GM12878 (cell line): ENCODE measurements around the gene OTOG.

Source experiments
- CBX5 ChIP-seq: sonication (generic); IDR thresholded peaks from 2 replicates; pipeline ENCODE4 v1.6.1; 2016; ENCODE audit warnings: low read depth, moderate library complexity, mild to moderate bottlenecking, inconsistent platforms
- DPF2 ChIP-seq: fragments of 450-650 bp; IDR thresholded peaks from 2 replicates; pipeline ENCODE4 v1.6.1; 2017; ENCODE audit warnings: mild to moderate bottlenecking
- FOXM1 ChIP-seq: IDR thresholded peaks from 2 replicates; pipeline ENCODE4 v1.6.1; 2012; ENCODE audit warnings: low read depth, mild to moderate bottlenecking, inconsistent platforms, low read length, moderate library complexity
- MXI1 ChIP-seq: fragments of 150-350 bp; IDR thresholded peaks from 2 replicates; pipeline ENCODE4 v1.6.1; 2011; ENCODE audit warnings: low read depth, mild to moderate bottlenecking, inconsistent platforms, low read length, improper control_type of control experiment
- POLR2A ChIP-seq: IDR thresholded peaks from 2 replicates; pipeline ENCODE4 v1.6.1; 2011; ENCODE audit warnings: low read depth, mild to moderate bottlenecking, low read length
- POLR2AphosphoS5 ChIP-seq: IDR thresholded peaks from 2 replicates; pipeline ENCODE4 v1.6.1; 2011; ENCODE audit warnings: mild to moderate bottlenecking, low read length, inconsistent platforms
- RAD21 ChIP-seq: IDR thresholded peaks from 2 replicates; pipeline ENCODE4 v1.6.1; 2011; ENCODE audit warnings: mild to moderate bottlenecking, low read depth, low read length, moderate library complexity; ENCODE audit not compliant: insufficient read depth
- SRF ChIP-seq, 2 experiments: IDR thresholded peaks; 2 replicates each; pipeline ENCODE4 v1.6.1; 2011; ENCODE audit warnings: low read depth in 2 of 2, low read length in 2 of 2, mild to moderate bottlenecking in 1 of 2, moderate library complexity in 1 of 2
- ZNF24 ChIP-seq: fragments of 450-650 bp; IDR thresholded peaks from 2 replicates; pipeline ENCODE4 v1.6.1; 2017; ENCODE audit warnings: antibody characterized with exemption, mild to moderate bottlenecking
- TF ChIP-seq, protein P1 (sequence below), 3 experiments: IDR thresholded peaks in 2 of 3; conservative IDR thresholded peaks in 1 of 3; 2 replicates each; pipeline ENCODE4 v1.5.1; 2011; ENCODE audit warnings: low read depth in 3 of 3, low read length in 3 of 3, mild to moderate bottlenecking in 3 of 3, control low read depth in 2 of 3, moderate library complexity in 2 of 3, inconsistent platforms in 1 of 3, mixed read lengths in 1 of 3; ENCODE audit not compliant: control insufficient read depth in 2 of 3, insufficient read depth in 1 of 3; ENCODE audit errors: extremely low read depth in 1 of 3

DNA sequence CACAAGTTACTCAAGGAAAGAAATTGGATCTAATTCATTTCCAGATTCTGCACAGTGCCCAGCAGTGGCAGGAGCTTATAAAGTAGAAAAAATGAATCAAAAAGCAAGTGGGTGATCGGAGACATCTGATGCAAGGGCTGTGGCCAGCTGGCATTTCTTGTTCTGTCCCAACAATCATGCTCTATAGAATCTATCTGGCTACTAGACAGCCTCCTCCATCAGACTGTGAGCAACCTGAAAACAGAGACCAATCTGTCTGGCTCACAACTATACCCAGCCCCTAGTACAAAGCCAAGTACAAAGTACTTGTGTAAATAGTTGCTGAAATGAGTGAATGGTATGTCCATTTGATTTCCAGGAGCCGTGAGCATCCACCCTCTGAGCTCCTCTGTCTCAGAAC lies 14.3 kb upstream of the OTOG start:
- TF ChIP-seq SRF (IDR thresholded peaks at IDR 0.05; ENCODE audit: low read depth in 2 of 2, low read length in 2 of 2), result no peak
- TF ChIP-seq, protein P1, sequence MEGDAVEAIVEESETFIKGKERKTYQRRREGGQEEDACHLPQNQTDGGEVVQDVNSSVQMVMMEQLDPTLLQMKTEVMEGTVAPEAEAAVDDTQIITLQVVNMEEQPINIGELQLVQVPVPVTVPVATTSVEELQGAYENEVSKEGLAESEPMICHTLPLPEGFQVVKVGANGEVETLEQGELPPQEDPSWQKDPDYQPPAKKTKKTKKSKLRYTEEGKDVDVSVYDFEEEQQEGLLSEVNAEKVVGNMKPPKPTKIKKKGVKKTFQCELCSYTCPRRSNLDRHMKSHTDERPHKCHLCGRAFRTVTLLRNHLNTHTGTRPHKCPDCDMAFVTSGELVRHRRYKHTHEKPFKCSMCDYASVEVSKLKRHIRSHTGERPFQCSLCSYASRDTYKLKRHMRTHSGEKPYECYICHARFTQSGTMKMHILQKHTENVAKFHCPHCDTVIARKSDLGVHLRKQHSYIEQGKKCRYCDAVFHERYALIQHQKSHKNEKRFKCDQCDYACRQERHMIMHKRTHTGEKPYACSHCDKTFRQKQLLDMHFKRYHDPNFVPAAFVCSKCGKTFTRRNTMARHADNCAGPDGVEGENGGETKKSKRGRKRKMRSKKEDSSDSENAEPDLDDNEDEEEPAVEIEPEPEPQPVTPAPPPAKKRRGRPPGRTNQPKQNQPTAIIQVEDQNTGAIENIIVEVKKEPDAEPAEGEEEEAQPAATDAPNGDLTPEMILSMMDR (IDR thresholded peaks at IDR 0.05 in 2 of 3, conservative IDR thresholded peaks at IDR 0.05 in 1 of 3; ENCODE audit: control insufficient read depth in 2 of 3, extremely low read depth in 1 of 3, insufficient read depth in 1 of 3, low read depth in 3 of 3, low read length in 3 of 3), result no peak
- TF ChIP-seq POLR2A, result no peak
- no peak for TF ChIP-seq CBX5
- TF ChIP-seq MXI1, result no peak
- TF ChIP-seq RAD21, result no peak
- TF ChIP-seq POLR2AphosphoS5, result no peak
- TF ChIP-seq FOXM1, result no peak
- TF ChIP-seq DPF2, result no peak
- no peak for TF ChIP-seq ZNF24
